Measurements from ENCODE around the gene CIITA.

CIITA gene

GRCh38 chr16:10896165-10896564, 19.2 kb downstream of the CIITA start:
- Histone ChIP-seq H3K36me3 (ENCODE audit: control insufficient read depth, insufficient read depth, low read length) (no peaks in the 10 kb centered on the region), H3K27ac (ENCODE audit: insufficient read depth, low read depth, low read length, poor library complexity, severe bottlenecking) (no peak overlapping the region), H3K9me3 (ENCODE audit: control insufficient read depth, low read length) (no peaks in the 10 kb centered on the region), H3K4me3 (ENCODE audit: insufficient read depth, low read depth, low read length) (no peak overlapping the region), H3K4me1 (ENCODE audit: control insufficient read depth, insufficient read depth, low read length) (no peaks in the 10 kb centered on the region), H3K27me3 (ENCODE audit: control insufficient read depth, insufficient read depth, low read length, poor library complexity, severe bottlenecking) (no peaks in the 10 kb centered on the region)
- WGBS, 2 experiments, result 69 to 75% methylated on average over 2 of the region's 3 CpGs

- no peak overlapping the region for H3K27ac ChIP-seq (ENCODE audit: insufficient read depth, low read depth, low read length, poor library complexity, severe bottlenecking)
- H3K4me1 ChIP-seq (ENCODE audit: control insufficient read depth, insufficient read depth, low read length), result no peaks in the 10 kb centered on the region
- H3K36me3 ChIP-seq (ENCODE audit: control insufficient read depth, insufficient read depth, low read length), result no peaks in the 10 kb centered on the region
- no peaks in the 10 kb centered on the region for H3K27me3 ChIP-seq (ENCODE audit: control insufficient read depth, insufficient read depth, low read length, poor library complexity, severe bottlenecking)
- H3K4me3 ChIP-seq (ENCODE audit: insufficient read depth, low read depth, low read length), result no peak overlapping the region
- WGBS, 2 experiments, result 90 to 100% methylated on average over 1 to 2 of the region's 2 CpGs
- no peaks in the 10 kb centered on the region for H3K9me3 ChIP-seq (ENCODE audit: control insufficient read depth, low read length)
These were observed 19.7 kb downstream of the CIITA start for GRCh38 chr16:10896723-10897122.

GRCh38 chr16:10897134-10897533, 20.1 kb downstream of the CIITA start:
- no peaks in the 10 kb centered on the region for H3K9me3 ChIP-seq (ENCODE audit: control insufficient read depth, low read length)
- no peaks in the 10 kb centered on the region for H3K36me3 ChIP-seq (ENCODE audit: control insufficient read depth, insufficient read depth, low read length)
- H3K4me1 ChIP-seq (ENCODE audit: control insufficient read depth, insufficient read depth, low read length), result no peaks in the 10 kb centered on the region
- no peak overlapping the region for H3K4me3 ChIP-seq (ENCODE audit: insufficient read depth, low read depth, low read length)
- H3K27me3 ChIP-seq (ENCODE audit: control insufficient read depth, insufficient read depth, low read length, poor library complexity, severe bottlenecking), result no peaks in the 10 kb centered on the region
- 84 to 87% methylated on average over 5 of the region's 5 CpGs for WGBS, 2 experiments
- H3K27ac ChIP-seq (ENCODE audit: insufficient read depth, low read depth, low read length, poor library complexity, severe bottlenecking), result no peak overlapping the region

GRCh38 chr16:10902999-10903398, 26.0 kb downstream of the CIITA start:
- Histone ChIP-seq H3K4me3 (ENCODE audit: insufficient read depth, low read depth, low read length) (no peak overlapping the region), H3K36me3 (ENCODE audit: control insufficient read depth, insufficient read depth, low read length) (no peaks in the 10 kb centered on the region), H3K4me1 (ENCODE audit: control insufficient read depth, insufficient read depth, low read length) (no peaks in the 10 kb centered on the region), H3K9me3 (ENCODE audit: control insufficient read depth, low read length) (no peaks in the 10 kb centered on the region), H3K27ac (ENCODE audit: insufficient read depth, low read depth, low read length, poor library complexity, severe bottlenecking) (no peak overlapping the region), H3K27me3 (ENCODE audit: control insufficient read depth, insufficient read depth, low read length, poor library complexity, severe bottlenecking) (no peaks in the 10 kb centered on the region)
- 97 to 98% methylated on average over 1 of the region's 1 CpG for WGBS, 2 experiments

GRCh38 chr16:10906482-10906881, 29.5 kb downstream of the CIITA start:
- H3K4me1 ChIP-seq (ENCODE audit: control insufficient read depth, insufficient read depth, low read length), result no peaks in the 10 kb centered on the region
- H3K36me3 ChIP-seq (ENCODE audit: control insufficient read depth, insufficient read depth, low read length), result no peaks in the 10 kb centered on the region
- no peaks in the 10 kb centered on the region for H3K27me3 ChIP-seq (ENCODE audit: control insufficient read depth, insufficient read depth, low read length, poor library complexity, severe bottlenecking)
- no peak overlapping the region for H3K4me3 ChIP-seq (ENCODE audit: insufficient read depth, low read depth, low read length)
- H3K27ac ChIP-seq (ENCODE audit: insufficient read depth, low read depth, low read length, poor library complexity, severe bottlenecking), result no peak overlapping the region
- no peaks in the 10 kb centered on the region for H3K9me3 ChIP-seq (ENCODE audit: control insufficient read depth, low read length)
- 93 to 95% methylated on average over 19 of the region's 19 CpGs for WGBS, 2 experiments

- Histone ChIP-seq H3K4me1 (ENCODE audit: control insufficient read depth, insufficient read depth, low read length) (no peaks in the 10 kb centered on the region), H3K27me3 (ENCODE audit: control insufficient read depth, insufficient read depth, low read length, poor library complexity, severe bottlenecking) (no peaks in the 10 kb centered on the region), H3K4me3 (ENCODE audit: insufficient read depth, low read depth, low read length) (no peak overlapping the region), H3K27ac (ENCODE audit: insufficient read depth, low read depth, low read length, poor library complexity, severe bottlenecking) (no peak overlapping the region), H3K9me3 (ENCODE audit: control insufficient read depth, low read length) (no peaks in the 10 kb centered on the region), H3K36me3 (ENCODE audit: control insufficient read depth, insufficient read depth, low read length) (no peaks in the 10 kb centered on the region)
- 92 to 95% methylated on average over 46 of the region's 46 CpGs for WGBS, 2 experiments
These were observed 30.1 kb downstream of the CIITA start for GRCh38 chr16:10906914-10907756.

- Histone ChIP-seq H3K9me3 (ENCODE audit: control insufficient read depth, low read length) (no peaks in the 10 kb centered on the region), H3K4me1 (ENCODE audit: control insufficient read depth, insufficient read depth, low read length) (no peaks in the 10 kb centered on the region), H3K27me3 (ENCODE audit: control insufficient read depth, insufficient read depth, low read length, poor library complexity, severe bottlenecking) (no peaks in the 10 kb centered on the region), H3K36me3 (ENCODE audit: control insufficient read depth, insufficient read depth, low read length) (no peaks in the 10 kb centered on the region), H3K4me3 (ENCODE audit: insufficient read depth, low read depth, low read length) (no peak overlapping the region), H3K27ac (ENCODE audit: insufficient read depth, low read depth, low read length, poor library complexity, severe bottlenecking) (no peak overlapping the region)
- WGBS, 2 experiments, result 91 to 92% methylated on average over 21 of the region's 21 CpGs
These were observed 30.7 kb downstream of the CIITA start for GRCh38 chr16:10907757-10908045.

GRCh38 chr16:10911267-10911666, 34.3 kb downstream of the CIITA start:
- H3K4me3 ChIP-seq (ENCODE audit: insufficient read depth, low read depth, low read length), result no peak overlapping the region

GRCh38 chr16:10916534-10916933, 39.5 kb downstream of the CIITA start:
- no peaks in the 10 kb centered on the region for H3K27me3 ChIP-seq (ENCODE audit: control insufficient read depth, insufficient read depth, low read length, poor library complexity, severe bottlenecking)
- H3K36me3 ChIP-seq (ENCODE audit: control insufficient read depth, insufficient read depth, low read length), result no peaks in the 10 kb centered on the region
- H3K4me1 ChIP-seq (ENCODE audit: control insufficient read depth, insufficient read depth, low read length), result peaks cover 4% of the 10 kb centered on the region
- H3K27ac ChIP-seq (ENCODE audit: insufficient read depth, low read depth, low read length, poor library complexity, severe bottlenecking), result no peak overlapping the region
- H3K9me3 ChIP-seq (ENCODE audit: control insufficient read depth, low read length), result no peaks in the 10 kb centered on the region
- WGBS, 2 experiments, result 59 to 62% methylated on average over 3 of the region's 3 CpGs
- H3K4me3 ChIP-seq (ENCODE audit: insufficient read depth, low read depth, low read length), result no peak overlapping the region

More at GRCh38 chr16:10911267-10911666, 34.3 kb downstream of the CIITA start:
- H3K27me3 ChIP-seq (ENCODE audit: control insufficient read depth, insufficient read depth, low read length, poor library complexity, severe bottlenecking), result no peaks in the 10 kb centered on the region
- no peaks in the 10 kb centered on the region for H3K4me1 ChIP-seq (ENCODE audit: control insufficient read depth, insufficient read depth, low read length)
- H3K9me3 ChIP-seq (ENCODE audit: control insufficient read depth, low read length), result no peaks in the 10 kb centered on the region
- no peak overlapping the region for H3K27ac ChIP-seq (ENCODE audit: insufficient read depth, low read depth, low read length, poor library complexity, severe bottlenecking)
- H3K36me3 ChIP-seq (ENCODE audit: control insufficient read depth, insufficient read depth, low read length), result no peaks in the 10 kb centered on the region

GRCh38 chr16:10918294-10919002, 41.4 kb downstream of the CIITA start:
- Histone ChIP-seq H3K36me3 (ENCODE audit: control insufficient read depth, insufficient read depth, low read length) (no peaks in the 10 kb centered on the region), H3K4me3 (ENCODE audit: insufficient read depth, low read depth, low read length) (no peak overlapping the region), H3K9me3 (ENCODE audit: control insufficient read depth, low read length) (no peaks in the 10 kb centered on the region), H3K27ac (ENCODE audit: insufficient read depth, low read depth, low read length, poor library complexity, severe bottlenecking) (no peak overlapping the region), H3K4me1 (ENCODE audit: control insufficient read depth, insufficient read depth, low read length) (peaks cover 4% of the 10 kb centered on the region), H3K27me3 (ENCODE audit: control insufficient read depth, insufficient read depth, low read length, poor library complexity, severe bottlenecking) (no peaks in the 10 kb centered on the region)
- 58% methylated on average over 21 of the region's 21 CpGs for WGBS, 2 experiments

Data from ectodermal cell (in vitro differentiated cells).